ENCODE results near the gene SUSD5.

GRCh38 chr3:33186524-33187367 is 31.9 kb downstream of the SUSD5 start:
- TF ChIP-seq JUNB (IDR thresholded peaks at IDR 0.05; ENCODE audit: unreplicated experiment) (no peak), CTCF (conservative IDR thresholded peaks at IDR 0.05; ENCODE audit: low read depth in 2 of 2) (no peak), ETS1 (IDR thresholded peaks at IDR 0.05) (no peak), EZH2 (IDR thresholded peaks at IDR 0.05; ENCODE audit: low read depth, unreplicated experiment) (no peak), ZNF114 (CRISPR knock-in tag; IDR thresholded peaks at IDR 0.05) (no peak), STAT1 (IDR thresholded peaks at IDR 0.05; ENCODE audit: unreplicated experiment) (no peak), EZH2phosphoT487 (IDR thresholded peaks at IDR 0.05; ENCODE audit: unreplicated experiment) (no peak), POLR2AphosphoS5 (IDR thresholded peaks at IDR 0.05; ENCODE audit: low read depth) (no peak)

Measured in GM23338 (cell line).